ENCODE results near the gene RPTOR. TPM values are rescaled to one million over a fixed set of nuclear protein-coding genes. Genes with fewer than 3 reads are reported as not detected.
"Not testable (repeated sequence)": the region's sequence is repeated elsewhere in the genome, so short reads cannot be mapped to it uniquely, and the experiment has no call there.

Gene RPTOR
- polyA plus RNA-seq, 4 donors = 3.2 to 16.5 (median 10.1) TPM

DNA sequence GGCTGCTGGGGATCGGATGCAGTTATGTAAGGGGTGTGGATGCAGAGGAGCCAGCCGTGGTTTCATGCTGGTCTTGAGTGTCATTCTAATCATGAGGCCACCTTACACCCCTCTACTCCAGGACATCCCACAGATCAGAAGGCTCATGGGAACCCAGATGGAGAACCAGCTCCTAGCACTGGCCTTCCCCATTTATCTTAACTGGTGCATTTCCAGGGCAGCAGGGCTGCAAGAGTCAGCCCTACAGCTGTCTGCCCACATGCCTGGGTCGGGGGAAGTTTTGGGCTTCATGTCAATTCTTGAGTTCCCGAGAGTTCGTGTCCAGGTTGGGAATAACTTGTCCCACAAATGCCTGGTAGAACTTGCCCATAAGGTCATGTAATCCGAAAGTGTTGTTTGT lies 29.1 kb downstream of the RPTOR start:
- H3K36me3 ChIP-seq (ENCODE audit: control insufficient read depth in 3 of 3, insufficient read depth in 2 of 3, low read depth in 1 of 3, low read length in 3 of 3) = peaks cover 0 to 6% (median 0%) of the 10 kb centered on the region in 3 donors
- no peak for FAIRE-seq
- H3K9me3 ChIP-seq (ENCODE audit: control insufficient read depth in 2 of 2, insufficient read depth in 1 of 2, low read depth in 1 of 2, low read length in 1 of 2) = peaks cover 0 to 4% of the 10 kb centered on the region in 2 donors
- no peak for DNase-seq
- H3K4me3 ChIP-seq (ENCODE audit: low read depth in 1 of 3, low read length in 3 of 3) = no peak overlapping the region
- no peak overlapping the region for H3K27ac ChIP-seq (ENCODE audit: low read depth in 1 of 3, low read length in 2 of 3)
- H3K27me3 ChIP-seq (ENCODE audit: control insufficient read depth in 3 of 3, insufficient read depth in 3 of 3, low read length in 3 of 3) = no peaks in the 10 kb centered on the region
- H3K4me1 ChIP-seq (ENCODE audit: control insufficient read depth in 3 of 3, insufficient read depth in 2 of 3, low read depth in 1 of 3, low read length in 2 of 3) = no peaks in the 10 kb centered on the region
- 82 to 86% (median 84%) methylated on average over 6 of the region's 6 CpGs for WGBS, 3 donors

DNA sequence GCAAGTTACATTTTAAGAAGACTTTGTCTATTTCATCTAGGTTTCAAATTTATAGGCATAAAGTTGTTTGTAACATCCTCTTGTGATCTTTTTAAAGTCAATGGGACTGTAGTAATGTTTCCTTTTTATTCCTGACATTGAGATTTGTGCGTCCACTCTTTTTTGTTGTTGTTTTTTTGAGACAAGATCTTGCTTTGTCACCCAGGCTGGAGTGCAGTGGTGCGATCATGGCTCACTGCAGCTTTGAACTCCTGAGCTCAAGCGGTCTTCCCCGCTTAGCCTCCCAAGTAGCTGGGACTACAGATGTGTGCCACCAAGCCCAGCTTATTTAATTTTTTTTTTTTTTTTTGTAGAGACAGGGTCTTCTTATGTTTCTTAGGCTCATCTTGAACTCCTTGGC lies 29.9 kb downstream of the RPTOR start:
- WGBS, 3 donors = 71 to 97% (median 73%) methylated on average over 3 to 4 of the region's 4 CpGs
- no peak for FAIRE-seq

DNA sequence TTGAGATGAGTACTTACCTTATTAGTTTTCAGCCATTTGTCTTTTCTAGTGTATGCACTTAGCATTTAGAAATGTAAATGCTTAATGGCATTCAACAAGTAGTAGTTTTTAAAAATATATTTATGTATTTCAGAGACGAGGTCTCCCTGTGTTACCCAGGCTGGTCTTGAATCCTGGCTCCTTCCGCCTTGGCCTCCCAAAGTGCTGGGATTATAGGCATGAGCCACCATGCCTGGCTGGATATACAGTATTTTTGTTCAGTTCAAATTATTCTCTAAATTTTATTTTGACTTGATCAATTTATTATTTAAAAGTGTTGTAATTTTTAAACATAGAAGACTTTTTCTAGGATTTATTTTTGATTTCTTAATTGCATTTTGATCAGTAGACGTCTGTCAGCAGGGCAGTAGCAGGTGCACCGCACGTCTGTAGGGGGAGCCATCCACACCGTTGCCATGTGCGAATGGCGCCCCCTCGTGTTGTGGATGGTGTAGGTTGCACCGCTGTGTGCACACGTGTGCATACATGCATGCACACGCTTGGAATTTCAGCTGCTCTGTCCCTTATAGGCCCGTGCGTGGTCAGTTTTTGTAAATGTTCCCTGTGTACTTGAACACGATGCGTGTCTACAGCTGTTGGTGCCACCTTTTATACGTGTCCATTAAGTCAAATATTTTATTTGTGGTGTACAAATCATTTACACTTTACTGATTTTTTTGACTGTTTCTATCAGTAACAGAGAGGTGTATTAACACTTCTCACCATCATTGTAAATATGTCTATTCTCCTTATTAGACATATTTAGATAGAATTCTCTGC lies 30.6 kb downstream of the RPTOR start:
- Histone ChIP-seq H3K4me3 (ENCODE audit: low read depth in 1 of 3, low read length in 3 of 3) (no peak overlapping the region), H3K9me3 (ENCODE audit: control insufficient read depth in 2 of 2, insufficient read depth in 1 of 2, low read depth in 1 of 2, low read length in 1 of 2) (peaks cover 0 to 4% of the 10 kb centered on the region in 2 donors), H3K4me1 (ENCODE audit: control insufficient read depth in 3 of 3, insufficient read depth in 2 of 3, low read depth in 1 of 3, low read length in 2 of 3) (no peaks in the 10 kb centered on the region), H3K27ac (ENCODE audit: low read depth in 1 of 3, low read length in 2 of 3) (no peak overlapping the region), H3K36me3 (ENCODE audit: control insufficient read depth in 3 of 3, insufficient read depth in 2 of 3, low read depth in 1 of 3, low read length in 3 of 3) (peaks cover 0 to 8% (median 0%) of the 10 kb centered on the region in 3 donors), H3K27me3 (ENCODE audit: control insufficient read depth in 3 of 3, insufficient read depth in 3 of 3, low read length in 3 of 3) (no peaks in the 10 kb centered on the region)
- DNase-seq = peak; percentile 86 to 91
- 29 to 32% (median 29%) methylated on average over 17 of the region's 17 CpGs for WGBS, 3 donors
- FAIRE-seq = no peak

More for the DNA sequence above, 29.9 kb downstream of the RPTOR start:
- no peaks in the 10 kb centered on the region for H3K4me1 ChIP-seq (ENCODE audit: control insufficient read depth in 3 of 3, insufficient read depth in 2 of 3, low read depth in 1 of 3, low read length in 2 of 3)
- no peaks in the 10 kb centered on the region for H3K27me3 ChIP-seq (ENCODE audit: control insufficient read depth in 3 of 3, insufficient read depth in 3 of 3, low read length in 3 of 3)
- H3K36me3 ChIP-seq (ENCODE audit: control insufficient read depth in 3 of 3, insufficient read depth in 2 of 3, low read depth in 1 of 3, low read length in 3 of 3) = peaks cover 0 to 8% (median 0%) of the 10 kb centered on the region in 3 donors
- no peak overlapping the region for H3K27ac ChIP-seq (ENCODE audit: low read depth in 1 of 3, low read length in 2 of 3)
- DNase-seq = no peak
- H3K4me3 ChIP-seq (ENCODE audit: low read depth in 1 of 3, low read length in 3 of 3) = no peak overlapping the region
- H3K9me3 ChIP-seq (ENCODE audit: control insufficient read depth in 2 of 2, insufficient read depth in 1 of 2, low read depth in 1 of 2, low read length in 1 of 2) = peaks cover 0 to 4% of the 10 kb centered on the region in 2 donors

DNA sequence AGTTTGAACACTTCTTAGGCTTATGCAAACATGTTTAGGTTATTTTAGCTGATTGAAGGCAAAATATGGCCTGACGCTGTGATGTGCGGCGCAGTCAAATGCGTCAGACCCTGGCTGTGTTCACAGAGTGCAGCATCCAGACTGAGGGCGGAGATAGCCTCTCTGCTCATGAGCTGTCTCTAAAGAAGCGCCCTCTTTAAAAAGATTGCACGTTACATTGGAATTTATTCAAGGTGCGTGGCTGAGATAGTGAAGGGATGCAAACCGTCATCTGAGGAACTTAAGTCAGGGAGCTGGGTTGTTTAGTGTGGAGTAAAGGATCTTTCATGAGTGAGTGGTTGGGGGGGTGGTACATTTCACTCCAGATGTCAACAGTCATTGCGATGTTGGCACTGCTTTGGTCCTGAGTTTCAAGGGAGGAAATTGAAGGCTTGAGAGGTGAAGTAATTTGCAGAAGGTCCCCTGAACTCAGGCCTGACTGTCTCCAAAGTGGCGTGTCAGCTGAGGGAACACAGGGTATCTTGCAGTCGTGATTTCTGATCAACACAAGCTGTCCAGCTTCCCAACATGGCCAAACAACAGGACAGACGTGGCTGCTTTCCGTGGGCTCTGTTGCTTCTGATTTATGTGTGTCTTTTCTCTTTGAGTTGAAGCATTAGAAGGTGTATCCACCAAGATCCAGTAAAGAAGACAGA lies 33.4 kb downstream of the RPTOR start:
- Histone ChIP-seq H3K36me3 (ENCODE audit: control insufficient read depth in 3 of 3, insufficient read depth in 2 of 3, low read depth in 1 of 3, low read length in 3 of 3) (peaks cover 0 to 11% (median 0%) of the 10 kb centered on the region in 3 donors), H3K27ac (ENCODE audit: low read depth in 1 of 3, low read length in 2 of 3) (no peak overlapping the region), H3K27me3 (ENCODE audit: control insufficient read depth in 3 of 3, insufficient read depth in 3 of 3, low read length in 3 of 3) (no peaks in the 10 kb centered on the region), H3K9me3 (ENCODE audit: control insufficient read depth in 2 of 2, insufficient read depth in 1 of 2, low read depth in 1 of 2, low read length in 1 of 2) (no peaks in the 10 kb centered on the region), H3K4me3 (ENCODE audit: low read depth in 1 of 3, low read length in 3 of 3) (no peak overlapping the region), H3K4me1 (ENCODE audit: control insufficient read depth in 3 of 3, insufficient read depth in 2 of 3, low read depth in 1 of 3, low read length in 2 of 3) (no peaks in the 10 kb centered on the region)
- DNase-seq = no peak
- 87 to 92% (median 91%) methylated on average over 14 of the region's 14 CpGs for WGBS, 3 donors
- FAIRE-seq = no peak

DNA sequence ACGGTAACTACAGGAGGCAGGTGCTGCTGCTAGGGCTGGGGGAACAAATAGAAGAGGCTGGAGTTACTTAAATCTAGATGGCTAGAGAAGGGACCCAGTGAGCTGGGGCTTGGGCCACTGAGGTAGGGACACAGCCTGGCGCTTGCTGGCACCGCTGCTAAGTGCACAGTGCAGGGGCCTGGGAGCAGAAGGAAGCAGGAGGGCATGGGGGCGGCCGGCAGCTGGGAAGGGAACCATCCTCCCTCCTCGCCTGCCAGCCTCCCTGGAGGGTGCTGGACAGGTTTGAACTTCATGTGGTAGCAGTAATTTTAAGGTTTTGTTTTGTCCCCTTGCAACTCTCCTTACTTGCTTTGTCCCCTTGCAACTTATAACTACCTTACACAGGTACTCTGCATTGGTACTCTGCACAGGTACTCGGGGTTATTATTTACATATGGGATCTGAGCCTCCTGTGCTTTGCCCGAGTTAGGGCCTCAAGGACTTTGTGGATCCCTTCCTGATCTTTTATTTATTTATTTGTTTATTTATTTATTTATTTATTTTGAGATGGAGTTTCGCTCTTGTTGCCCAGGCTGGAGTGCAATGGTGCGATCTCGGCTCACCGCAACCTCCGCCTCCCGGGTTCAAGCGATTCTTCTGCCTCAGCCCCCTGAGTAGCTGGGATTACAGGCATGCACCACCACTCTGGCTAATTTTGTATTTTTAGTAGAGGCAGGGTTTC lies 34.2 kb downstream of the RPTOR start:
- not testable (repeated sequence) for H3K4me1 ChIP-seq (ENCODE audit: control insufficient read depth in 3 of 3, insufficient read depth in 2 of 3, low read depth in 1 of 3, low read length in 2 of 3); H3K27me3 ChIP-seq (ENCODE audit: control insufficient read depth in 3 of 3, insufficient read depth in 3 of 3, low read length in 3 of 3); H3K27ac ChIP-seq (ENCODE audit: low read depth in 1 of 3, low read length in 2 of 3); DNase-seq; H3K4me3 ChIP-seq (ENCODE audit: low read depth in 1 of 3, low read length in 3 of 3); FAIRE-seq; H3K9me3 ChIP-seq (ENCODE audit: control insufficient read depth in 2 of 2, insufficient read depth in 1 of 2, low read depth in 1 of 2, low read length in 1 of 2)
- peaks cover 0 to 16% (median 0%) of the 10 kb centered on the region in 3 donors for H3K36me3 ChIP-seq (ENCODE audit: control insufficient read depth in 3 of 3, insufficient read depth in 2 of 3, low read depth in 1 of 3, low read length in 3 of 3)
- 94 to 96% (median 95%) methylated on average over 15 of the region's 15 CpGs for WGBS, 3 donors

DNA sequence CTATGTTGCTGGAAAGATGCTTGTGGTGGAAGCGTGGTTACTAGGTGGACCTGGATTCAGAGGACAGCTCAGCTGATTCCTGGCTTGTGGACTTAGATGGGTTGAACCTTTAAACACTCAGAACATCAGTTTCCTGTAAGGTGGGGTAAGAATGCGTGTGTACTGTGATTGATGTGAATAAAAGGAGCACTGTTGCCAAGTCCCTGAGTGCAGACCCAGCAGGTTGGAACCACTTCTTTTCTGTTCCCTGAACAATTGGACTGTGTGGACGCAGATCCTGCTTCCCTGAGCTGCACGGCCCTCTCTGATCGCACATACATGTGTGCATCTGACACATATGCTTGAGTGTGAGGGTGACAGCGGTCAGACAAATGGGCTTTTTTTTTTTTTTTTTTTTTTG lies 37.5 kb downstream of the RPTOR start:
- no peaks in the 10 kb centered on the region for H3K9me3 ChIP-seq (ENCODE audit: control insufficient read depth in 2 of 2, insufficient read depth in 1 of 2, low read depth in 1 of 2, low read length in 1 of 2)
- WGBS, 3 donors = 87 to 93% (median 90%) methylated on average over 6 of the region's 6 CpGs
- H3K36me3 ChIP-seq (ENCODE audit: control insufficient read depth in 3 of 3, insufficient read depth in 2 of 3, low read depth in 1 of 3, low read length in 3 of 3) = peaks cover 0 to 19% (median 0%) of the 10 kb centered on the region in 3 donors
- no peaks in the 10 kb centered on the region for H3K27me3 ChIP-seq (ENCODE audit: control insufficient read depth in 3 of 3, insufficient read depth in 3 of 3, low read length in 3 of 3)
- no peaks in the 10 kb centered on the region for H3K4me1 ChIP-seq (ENCODE audit: control insufficient read depth in 3 of 3, insufficient read depth in 2 of 3, low read depth in 1 of 3, low read length in 2 of 3)
- no peak overlapping the region for H3K27ac ChIP-seq (ENCODE audit: low read depth in 1 of 3, low read length in 2 of 3)
- FAIRE-seq (no peak), DNase-seq (no peak)
- H3K4me3 ChIP-seq (ENCODE audit: low read depth in 1 of 3, low read length in 3 of 3) = no peak overlapping the region

DNA sequence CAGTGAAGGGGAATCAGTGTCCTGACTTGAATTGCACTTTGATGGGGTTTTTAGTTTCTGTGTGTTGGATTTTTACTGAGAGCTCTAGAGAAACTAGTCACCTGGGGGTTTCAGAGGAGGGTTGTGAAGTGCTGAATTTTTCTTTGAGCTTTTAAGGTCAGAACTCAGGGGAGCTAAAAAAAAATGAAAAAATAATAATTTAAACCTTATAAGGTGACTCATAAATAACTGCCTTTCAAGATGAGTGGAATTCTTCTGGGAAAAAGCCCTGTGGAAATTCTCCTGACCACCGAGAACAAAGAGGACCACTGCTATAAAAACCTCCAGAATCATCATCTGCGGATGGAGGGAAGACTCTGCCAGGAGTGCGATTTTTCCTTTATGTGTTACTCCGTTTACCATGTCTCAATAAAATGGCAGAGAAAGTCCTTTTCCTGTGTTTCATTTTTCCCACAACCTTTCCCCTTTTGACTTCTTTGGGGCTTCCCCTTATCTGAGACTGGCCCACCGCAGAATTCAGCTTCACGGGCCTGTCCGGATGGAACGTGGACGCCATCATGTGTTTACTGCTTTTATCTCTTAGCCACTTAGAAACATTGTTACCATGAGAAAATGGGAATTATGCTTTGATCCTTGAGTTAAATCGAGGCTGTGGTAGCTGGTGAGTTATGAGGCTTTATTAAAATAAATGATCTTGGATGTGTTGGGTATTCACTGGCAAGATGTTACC lies 39.7 kb downstream of the RPTOR start:
- Histone ChIP-seq H3K36me3 (ENCODE audit: control insufficient read depth in 3 of 3, insufficient read depth in 2 of 3, low read depth in 1 of 3, low read length in 3 of 3) (peaks cover 0 to 15% (median 0%) of the 10 kb centered on the region in 3 donors), H3K4me3 (ENCODE audit: low read depth in 1 of 3, low read length in 3 of 3) (no peak overlapping the region), H3K9me3 (ENCODE audit: control insufficient read depth in 2 of 2, insufficient read depth in 1 of 2, low read depth in 1 of 2, low read length in 1 of 2) (no peaks in the 10 kb centered on the region), H3K4me1 (ENCODE audit: control insufficient read depth in 3 of 3, insufficient read depth in 2 of 3, low read depth in 1 of 3, low read length in 2 of 3) (no peaks in the 10 kb centered on the region), H3K27me3 (ENCODE audit: control insufficient read depth in 3 of 3, insufficient read depth in 3 of 3, low read length in 3 of 3) (no peaks in the 10 kb centered on the region), H3K27ac (ENCODE audit: low read depth in 1 of 3, low read length in 2 of 3) (no peak overlapping the region)
- WGBS, 3 donors = 82 to 87% (median 83%) methylated on average over 10 of the region's 10 CpGs
- FAIRE-seq (no peak), DNase-seq (no peak)

Data from small intestine (tissue), 7 donors.